Activated CD8-positive, alpha-beta memory T cell treated with anti-CD3 and anti-CD28 coated beads, Interleukin-2, amount 50 U/mL, for 1 hour (primary cell): ENCODE measurements around the gene NUMB.

Source experiments
- DNase-seq: peaks from one replicate; pipeline ENCODE4 v3.0.0-alpha.2; 2020; ENCODE audit errors: extremely low read depth

Gene NUMB

GRCh38 chr14:73261075-73261474 lies 197.3 kb downstream of the NUMB start:
- no peak for DNase-seq

- no peak for DNase-seq
Measured at GRCh38 chr14:73260574-73260973, 197.8 kb downstream of the NUMB start.

- DNase-seq: no peak
Measured at GRCh38 chr14:73259837-73260236, 198.5 kb downstream of the NUMB start.

- no peak for DNase-seq
Measured at GRCh38 chr14:73258845-73259611, 199.3 kb downstream of the NUMB start.

- no peak for DNase-seq
Measured at GRCh38 chr14:73258076-73258475, 200.3 kb downstream of the NUMB start.

- no peak for DNase-seq
Measured at GRCh38 chr14:73255693-73256225, 202.6 kb downstream of the NUMB start.

GRCh38 chr14:73255005-73255400 lies 203.3 kb downstream of the NUMB start:
- no peak for DNase-seq

- no peak for DNase-seq
Measured at GRCh38 chr14:73254247-73255004, 203.9 kb downstream of the NUMB start.

- no peak for DNase-seq
Measured at GRCh38 chr14:73253721-73254120, 204.6 kb downstream of the NUMB start.

- no peak for DNase-seq
Measured at GRCh38 chr14:73253323-73253610, 205.1 kb downstream of the NUMB start.

GRCh38 chr14:73252491-73253322 lies 205.6 kb downstream of the NUMB start:
- DNase-seq: no peak

GRCh38 chr14:73251516-73252215 lies 206.7 kb downstream of the NUMB start:
- DNase-seq: no peak

- no peak for DNase-seq
Measured at GRCh38 chr14:73250781-73251500, 207.4 kb downstream of the NUMB start.

GRCh38 chr14:73250317-73250713 lies 208.0 kb downstream of the NUMB start:
- no peak for DNase-seq

- DNase-seq: no peak
Measured at GRCh38 chr14:73249564-73250316, 208.6 kb downstream of the NUMB start.

GRCh38 chr14:73249108-73249507 lies 209.2 kb downstream of the NUMB start:
- no peak for DNase-seq

GRCh38 chr14:73248108-73248868 lies 210.1 kb downstream of the NUMB start:
- DNase-seq: no peak

- DNase-seq: no peak
Measured at GRCh38 chr14:73246387-73247150, 211.8 kb downstream of the NUMB start.
